T-helper 17 cell (primary cell): Measurements from ENCODE around the gene IL17RC. TPM values are rescaled to one million over a fixed set of nuclear protein-coding genes. Genes with fewer than 3 reads are reported as not detected.
A peak's percentile ranks its signal among the peaks of the same experiment; 100 is the strongest.
"Not testable (repeated sequence)": the region's sequence is repeated elsewhere in the genome, so short reads cannot be mapped to it uniquely, and the experiment has no call there.

Source experiments
- ATAC-seq: fragments of 150-1000 bp; cut with Tn5 transposase; 2 replicates; pipeline ENCODE4 v1.10.0; 2021; ENCODE audit warnings: mild to moderate bottlenecking, moderate library complexity
- DNase-seq, 3 donors: peaks; one replicate each; pipeline versions ENCODE4 v3.0.0 to v3.0.0-alpha.2; 2020 to 2021
- H3K9me3 ChIP-seq: one replicate; pipeline ENCODE4 v1.7.0; 2013; ENCODE audit warnings: low read length, mild to moderate bottlenecking; ENCODE audit not compliant: control insufficient read depth, poor library complexity, severe bottlenecking
- H3K27ac Mint-ChIP-seq: one replicate; pipeline ENCODE4 v1.8.0; 2022; ENCODE audit warnings: mild to moderate bottlenecking, moderate library complexity, mixed read lengths
- H3K27me3 Mint-ChIP-seq: one replicate; pipeline ENCODE4 v1.8.0; 2022; ENCODE audit warnings: mixed read lengths
- H3K36me3 Mint-ChIP-seq: one replicate; pipeline ENCODE4 v1.8.0; 2022; ENCODE audit warnings: low read depth, mixed read lengths
- H3K4me1 Mint-ChIP-seq: one replicate; pipeline ENCODE4 v1.8.0; 2022; ENCODE audit warnings: mild to moderate bottlenecking, mixed read lengths
- H3K4me3 Mint-ChIP-seq: one replicate; pipeline ENCODE4 v1.8.0; 2022; ENCODE audit warnings: mild to moderate bottlenecking, moderate library complexity, mixed read lengths
- total RNA-seq, 4 donors: library from RNA in 2 of 4; stranded (reverse) in 2 of 4; gene quantifications; one replicate each; pipeline ENCODE4 v1.2.3 and lab custom pipeline; 2022 to 2026

The IL17RC gene
- total RNA-seq, 2 donors from 2014 or later: 0.47 to 0.92 TPM

GRCh38 chr3:9899289-9899791 lies 17.6 kb upstream of the IL17RC start:
- no peak overlapping the region for H3K27ac Mint-ChIP-seq
- ATAC-seq: no peak
- no peaks in the 10 kb centered on the region for H3K27me3 Mint-ChIP-seq
- peaks cover 51% of the 10 kb centered on the region for H3K4me1 Mint-ChIP-seq
- DNase-seq: no peak
- no peaks in the 10 kb centered on the region for H3K36me3 Mint-ChIP-seq
- no peak overlapping the region for H3K4me3 Mint-ChIP-seq
- H3K9me3 ChIP-seq: no peaks in the 10 kb centered on the region

- H3K27me3 Mint-ChIP-seq, DNase-seq, H3K36me3 Mint-ChIP-seq, ATAC-seq, H3K9me3 ChIP-seq: not testable (repeated sequence)
- Mint-ChIP-seq H3K4me1 (peaks cover 41% of the 10 kb centered on the region), H3K4me3 (peak overlapping the region; percentile 79), H3K27ac (peak overlapping the region; percentile 79)
These were observed 15.9 kb upstream of the IL17RC start for GRCh38 chr3:9900965-9901415.

- Mint-ChIP-seq H3K4me1 (peaks cover 41% of the 10 kb centered on the region), H3K27me3 (no peaks in the 10 kb centered on the region), H3K4me3 (peak overlapping the region; percentile 79), H3K27ac (peak overlapping the region; percentile 79), H3K36me3 (no peaks in the 10 kb centered on the region)
- DNase-seq (peak in 1 of 3 donors; percentile 43), ATAC-seq (peak; percentile 72)
- H3K9me3 ChIP-seq: no peaks in the 10 kb centered on the region
These were observed 14.9 kb upstream of the IL17RC start for GRCh38 chr3:9901967-9902366.

- H3K4me3 Mint-ChIP-seq: peak within 1 kb of the TSS; percentile 79
- H3K36me3 Mint-ChIP-seq: no peaks in the 10 kb centered on the region
- DNase-seq (no peak), ATAC-seq (peak; percentile 84)
- peaks cover 39% of the 10 kb centered on the region for H3K4me1 Mint-ChIP-seq
- peak within 1 kb of the TSS; percentile 79 for H3K27ac Mint-ChIP-seq
- no peaks in the 10 kb centered on the region for H3K27me3 Mint-ChIP-seq
- no peaks in the 10 kb centered on the region for H3K9me3 ChIP-seq
These were observed 14.3 kb upstream of the IL17RC start, which contains the start of gene IL17RE for GRCh38 chr3:9902372-9903237. IL17RE (plus strand) TSS chr3:9902848; CDS start chr3:9902933, 85 bp downstream.

- Mint-ChIP-seq H3K27ac (peak overlapping the region; percentile 79), H3K36me3 (no peaks in the 10 kb centered on the region), H3K4me3 (peak overlapping the region; percentile 79), H3K4me1 (peaks cover 39% of the 10 kb centered on the region), H3K27me3 (no peaks in the 10 kb centered on the region)
- no peaks in the 10 kb centered on the region for H3K9me3 ChIP-seq
- DNase-seq (no peak), ATAC-seq (no peak)
These were observed 13.7 kb upstream of the IL17RC start for GRCh38 chr3:9903238-9903624.

GRCh38 chr3:9903904-9904303 lies 13.0 kb upstream of the IL17RC start:
- DNase-seq (no peak), ATAC-seq (no peak)
- H3K9me3 ChIP-seq: no peaks in the 10 kb centered on the region
- Mint-ChIP-seq H3K27ac (no peak overlapping the region), H3K27me3 (no peaks in the 10 kb centered on the region), H3K4me3 (peak overlapping the region; percentile 79), H3K36me3 (no peaks in the 10 kb centered on the region), H3K4me1 (peaks cover 38% of the 10 kb centered on the region)

GRCh38 chr3:9906480-9906879 lies 10.4 kb upstream of the IL17RC start:
- H3K9me3 ChIP-seq: no peaks in the 10 kb centered on the region
- H3K36me3 Mint-ChIP-seq: peaks cover 4% of the 10 kb centered on the region
- H3K27me3 Mint-ChIP-seq: no peaks in the 10 kb centered on the region
- peaks cover 43% of the 10 kb centered on the region for H3K4me1 Mint-ChIP-seq
- no peak overlapping the region for H3K4me3 Mint-ChIP-seq
- ATAC-seq: no peak
- DNase-seq: no peak
- no peak overlapping the region for H3K27ac Mint-ChIP-seq

- DNase-seq (no peak), ATAC-seq (no peak)
- peaks cover 7% of the 10 kb centered on the region for H3K36me3 Mint-ChIP-seq
- H3K4me3 Mint-ChIP-seq: no peak overlapping the region
- peaks cover 37% of the 10 kb centered on the region for H3K4me1 Mint-ChIP-seq
- peak overlapping the region; percentile 71 for H3K27ac Mint-ChIP-seq
- no peaks in the 10 kb centered on the region for H3K9me3 ChIP-seq
- no peaks in the 10 kb centered on the region for H3K27me3 Mint-ChIP-seq
These were observed 8.6 kb upstream of the IL17RC start for GRCh38 chr3:9908286-9908685.

- peak overlapping the region; percentile 82 for H3K27ac Mint-ChIP-seq
- peak; percentile 62 for ATAC-seq
These were observed 7.5 kb upstream of the IL17RC start for GRCh38 chr3:9909221-9910013.

GRCh38 chr3:9911863-9912262 lies 5.0 kb upstream of the IL17RC start:
- Mint-ChIP-seq H3K4me1 (peaks cover 29% of the 10 kb centered on the region), H3K4me3 (peak overlapping the region; percentile 81), H3K27ac (peak overlapping the region; percentile 49), H3K27me3 (no peaks in the 10 kb centered on the region), H3K36me3 (peaks cover 7% of the 10 kb centered on the region)
- no peak for ATAC-seq
- no peaks in the 10 kb centered on the region for H3K9me3 ChIP-seq
- DNase-seq: no peak

More at GRCh38 chr3:9909221-9910013, 7.5 kb upstream of the IL17RC start:
- Mint-ChIP-seq H3K4me3 (no peak overlapping the region), H3K4me1 (peaks cover 29% of the 10 kb centered on the region), H3K36me3 (peaks cover 7% of the 10 kb centered on the region), H3K27me3 (no peaks in the 10 kb centered on the region)
- no peaks in the 10 kb centered on the region for H3K9me3 ChIP-seq
- DNase-seq: no peak

- Mint-ChIP-seq H3K27ac (peak overlapping the region; percentile 49), H3K4me1 (peaks cover 29% of the 10 kb centered on the region), H3K36me3 (peaks cover 7% of the 10 kb centered on the region), H3K4me3 (peak overlapping the region; percentile 81), H3K27me3 (no peaks in the 10 kb centered on the region)
- DNase-seq: no peak
- H3K9me3 ChIP-seq: no peaks in the 10 kb centered on the region
- ATAC-seq: peak; percentile 73
These were observed 4.5 kb upstream of the IL17RC start for GRCh38 chr3:9912294-9912935.

- Mint-ChIP-seq H3K27me3 (no peaks in the 10 kb centered on the region), H3K4me1 (peaks cover 24% of the 10 kb centered on the region), H3K36me3 (peaks cover 7% of the 10 kb centered on the region), H3K4me3 (peak overlapping the region; percentile 52), H3K27ac (no peak overlapping the region)
- ATAC-seq (no peak), DNase-seq (no peak)
- H3K9me3 ChIP-seq: no peaks in the 10 kb centered on the region
These were observed 3.3 kb upstream of the IL17RC start for GRCh38 chr3:9913601-9914000.

GRCh38 chr3:9914011-9914410 lies 2.9 kb upstream of the IL17RC start:
- H3K4me3 Mint-ChIP-seq: no peak overlapping the region
- H3K27ac Mint-ChIP-seq: no peak overlapping the region
- peaks cover 23% of the 10 kb centered on the region for H3K4me1 Mint-ChIP-seq
- ATAC-seq: no peak
- no peak for DNase-seq
- H3K27me3 Mint-ChIP-seq: no peaks in the 10 kb centered on the region
- H3K36me3 Mint-ChIP-seq: peaks cover 7% of the 10 kb centered on the region
- H3K9me3 ChIP-seq: no peaks in the 10 kb centered on the region
